Esophagus muscularis mucosa (tissue), 4 donors: ENCODE results near the gene KBTBD12. TPM values are rescaled to one million over a fixed set of nuclear protein-coding genes. Genes with fewer than 3 reads are reported as not detected.

Experiments
- DNase-seq: peaks from one replicate; pipeline ENCODE4 v3.0.0-alpha.2; 2017; ENCODE audit errors: extremely low spot score
- H3K27ac ChIP-seq, 4 donors: fragments of 200-600 bp; sonication (generic); replicated peaks in 1 of 4; 1 replicate in 3 of 4; 2 replicates in 1 of 4; pipeline ENCODE4 v1.5.1; 2016 to 2019; ENCODE audit warnings: mild to moderate bottlenecking in 1 of 4
- H3K27me3 ChIP-seq, 4 donors: fragments of 200-600 bp; sonication (generic); one replicate each; pipeline versions ENCODE4 v1.5.1 to v1.6.0; 2016 to 2019
- H3K36me3 ChIP-seq, 4 donors: fragments of 200-600 bp; sonication (generic); one replicate each; pipeline ENCODE4 v1.5.1; 2016 to 2019
- H3K4me1 ChIP-seq, 4 donors: fragments of 200-600 bp; sonication (generic); one replicate each; pipeline ENCODE4 v1.5.1; 2016 to 2019
- H3K4me3 ChIP-seq, 4 donors: fragments of 200-600 bp; sonication (generic); 1 replicate in 2 of 4; 2 replicates in 2 of 4; pipeline ENCODE4 v1.5.1; 2016 to 2019; ENCODE audit warnings: mild to moderate bottlenecking in 4 of 4, moderate library complexity in 1 of 4
- H3K9me3 ChIP-seq, 4 donors: fragments of 200-600 bp; sonication (generic); 1 replicate in 3 of 4; 2 replicates in 1 of 4; pipeline ENCODE4 v1.5.1; 2016 to 2019
- EP300 ChIP-seq: sonication (generic); formaldehyde crosslinking; IDR thresholded peaks from one replicate; pipeline ENCODE4 v1.6.1; 2017; ENCODE audit warnings: antibody characterized with exemption
- POLR2A ChIP-seq: fragments of 450-650 bp; IDR thresholded peaks from one replicate; pipeline ENCODE4 v1.6.1; 2017; ENCODE audit warnings: antibody characterized with exemption, moderate library complexity, mild to moderate bottlenecking, low read depth
- POLR2AphosphoS5 ChIP-seq, 2 donors: sonication (generic); formaldehyde crosslinking; IDR thresholded peaks; one replicate each; pipeline ENCODE4 v1.6.1; 2017; ENCODE audit warnings: antibody characterized with exemption in 2 of 2
- WGBS: methylation state at CpG from one replicate; pipeline ENCODE4 v1.1.5; 2018; 5-methylcytosine and 5-hydroxymethylcytosine counted together
- intact Hi-C: fragments of 100-400 bp; cut with DNase I; formaldehyde crosslinking; loops from one replicate; pipeline ENCODE4 v1.15.1; 2023
- total RNA-seq, 4 donors: library from RNA; depleted of rRNA; stranded (reverse); fragments of >200 nt; gene quantifications; one replicate each; pipeline versions ENCODE4 v1.1.0 to v1.2.1, GENCODE V29; 2016
- TF ChIP-seq, protein P1 (sequence below), 3 experiments: fragments of 200-600 bp in 2 of 3; fragments of 450-650 bp in 1 of 3; sonication (generic) in 2 of 3; IDR thresholded peaks; one replicate each; pipeline ENCODE4 v1.5.1; 2017 to 2019; ENCODE audit warnings: antibody characterized with exemption in 3 of 3, mild to moderate bottlenecking in 2 of 3, moderate library complexity in 1 of 3

KBTBD12 gene
- total RNA-seq, 4 donors from 2014 or later = 3.8 to 6.0 (median 4.7) TPM

GRCh38 chr3:127894481-127894880 lies 20.6 kb upstream of the KBTBD12 start:
- no peak overlapping the region for H3K27ac ChIP-seq
- H3K27me3 ChIP-seq = no peaks in the 10 kb centered on the region
- intact Hi-C loops = no loop called here
- DNase-seq = no peak
- H3K36me3 ChIP-seq = no peaks in the 10 kb centered on the region
- peaks cover 0 to 12% (median 8%) of the 10 kb centered on the region in 4 donors for H3K9me3 ChIP-seq
- no peak overlapping the region for H3K4me3 ChIP-seq
- WGBS = 86% methylated on average over 3 of the region's 3 CpGs
- no peaks in the 10 kb centered on the region for H3K4me1 ChIP-seq
- TF ChIP-seq POLR2AphosphoS5 (IDR thresholded peaks at IDR 0.05) = no peak

DNA sequence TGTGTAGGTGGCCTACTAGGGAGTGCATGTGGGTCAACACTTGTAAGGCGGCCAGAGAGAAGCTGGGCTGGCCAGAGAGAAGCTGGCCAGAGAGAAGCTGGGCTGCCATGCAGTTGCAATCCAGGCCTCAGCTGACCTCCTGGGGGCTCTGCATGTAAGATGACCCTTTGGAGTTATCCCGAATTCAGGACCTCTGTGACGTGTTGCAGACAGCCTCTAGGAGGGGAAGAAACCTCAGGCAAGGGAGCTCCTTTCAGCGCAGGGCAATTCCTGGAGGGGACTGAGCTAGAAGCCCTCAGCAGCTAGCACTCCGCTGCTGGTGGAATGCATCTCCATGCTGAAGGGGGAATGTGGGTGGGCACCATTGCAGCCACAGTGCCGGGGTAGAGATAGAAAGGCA lies 15.8 kb upstream of the KBTBD12 start:
- H3K4me1 ChIP-seq = no peaks in the 10 kb centered on the region
- TF ChIP-seq EP300 = no peak
- TF ChIP-seq POLR2A = no peak
- no peaks in the 10 kb centered on the region for H3K27me3 ChIP-seq
- no peaks in the 10 kb centered on the region for H3K36me3 ChIP-seq
- no peaks in the 10 kb centered on the region for H3K9me3 ChIP-seq
- no peak overlapping the region for H3K27ac ChIP-seq
- intact Hi-C loops = no loop called here
- no peak for DNase-seq
- WGBS = 84% methylated on average over 6 of the region's 6 CpGs
- H3K4me3 ChIP-seq = no peak overlapping the region

GRCh38 chr3:127899766-127900165 lies 15.3 kb upstream of the KBTBD12 start:
- H3K27me3 ChIP-seq = no peaks in the 10 kb centered on the region
- H3K27ac ChIP-seq = no peak overlapping the region
- 80% methylated on average over 3 of the region's 3 CpGs for WGBS

GRCh38 chr3:127900536-127900935 lies 14.5 kb upstream of the KBTBD12 start:
- DNase-seq = no peak
- no peak overlapping the region for H3K4me3 ChIP-seq
- H3K36me3 ChIP-seq = no peaks in the 10 kb centered on the region
- intact Hi-C loops = no loop called here
- no peak overlapping the region for H3K27ac ChIP-seq
- H3K4me1 ChIP-seq = no peaks in the 10 kb centered on the region
- TF ChIP-seq POLR2AphosphoS5 (IDR thresholded peaks at IDR 0.05) (no peak), EP300 (no peak), POLR2A (no peak)
- TF ChIP-seq, protein P1, sequence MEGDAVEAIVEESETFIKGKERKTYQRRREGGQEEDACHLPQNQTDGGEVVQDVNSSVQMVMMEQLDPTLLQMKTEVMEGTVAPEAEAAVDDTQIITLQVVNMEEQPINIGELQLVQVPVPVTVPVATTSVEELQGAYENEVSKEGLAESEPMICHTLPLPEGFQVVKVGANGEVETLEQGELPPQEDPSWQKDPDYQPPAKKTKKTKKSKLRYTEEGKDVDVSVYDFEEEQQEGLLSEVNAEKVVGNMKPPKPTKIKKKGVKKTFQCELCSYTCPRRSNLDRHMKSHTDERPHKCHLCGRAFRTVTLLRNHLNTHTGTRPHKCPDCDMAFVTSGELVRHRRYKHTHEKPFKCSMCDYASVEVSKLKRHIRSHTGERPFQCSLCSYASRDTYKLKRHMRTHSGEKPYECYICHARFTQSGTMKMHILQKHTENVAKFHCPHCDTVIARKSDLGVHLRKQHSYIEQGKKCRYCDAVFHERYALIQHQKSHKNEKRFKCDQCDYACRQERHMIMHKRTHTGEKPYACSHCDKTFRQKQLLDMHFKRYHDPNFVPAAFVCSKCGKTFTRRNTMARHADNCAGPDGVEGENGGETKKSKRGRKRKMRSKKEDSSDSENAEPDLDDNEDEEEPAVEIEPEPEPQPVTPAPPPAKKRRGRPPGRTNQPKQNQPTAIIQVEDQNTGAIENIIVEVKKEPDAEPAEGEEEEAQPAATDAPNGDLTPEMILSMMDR (IDR thresholded peaks at IDR 0.05) = no peak
- H3K27me3 ChIP-seq = no peaks in the 10 kb centered on the region
- H3K9me3 ChIP-seq = no peaks in the 10 kb centered on the region
- 92% methylated on average over 5 of the region's 5 CpGs for WGBS

More at GRCh38 chr3:127899766-127900165, 15.3 kb upstream of the KBTBD12 start:
- no peak for DNase-seq
- H3K4me3 ChIP-seq = no peak overlapping the region
- H3K36me3 ChIP-seq = no peaks in the 10 kb centered on the region
- intact Hi-C loops = no loop called here
- no peaks in the 10 kb centered on the region for H3K9me3 ChIP-seq
- H3K4me1 ChIP-seq = no peaks in the 10 kb centered on the region
- TF ChIP-seq POLR2A (no peak), POLR2AphosphoS5 (IDR thresholded peaks at IDR 0.05) (no peak), EP300 (no peak)
- TF ChIP-seq, protein P1 (IDR thresholded peaks at IDR 0.05) = no peak

GRCh38 chr3:127902486-127902885 lies 12.5 kb upstream of the KBTBD12 start:
- intact Hi-C loops = no loop called here
- H3K9me3 ChIP-seq = no peaks in the 10 kb centered on the region
- no peak for DNase-seq
- TF ChIP-seq POLR2A (no peak), EP300 (no peak), POLR2AphosphoS5 (IDR thresholded peaks at IDR 0.05) (no peak)
- TF ChIP-seq, protein P1 (IDR thresholded peaks at IDR 0.05) = no peak
- H3K27ac ChIP-seq = no peak overlapping the region
- H3K27me3 ChIP-seq = no peaks in the 10 kb centered on the region
- no peaks in the 10 kb centered on the region for H3K4me1 ChIP-seq
- 79% methylated on average over 6 of the region's 6 CpGs for WGBS
- H3K4me3 ChIP-seq = no peak overlapping the region
- no peaks in the 10 kb centered on the region for H3K36me3 ChIP-seq

DNA sequence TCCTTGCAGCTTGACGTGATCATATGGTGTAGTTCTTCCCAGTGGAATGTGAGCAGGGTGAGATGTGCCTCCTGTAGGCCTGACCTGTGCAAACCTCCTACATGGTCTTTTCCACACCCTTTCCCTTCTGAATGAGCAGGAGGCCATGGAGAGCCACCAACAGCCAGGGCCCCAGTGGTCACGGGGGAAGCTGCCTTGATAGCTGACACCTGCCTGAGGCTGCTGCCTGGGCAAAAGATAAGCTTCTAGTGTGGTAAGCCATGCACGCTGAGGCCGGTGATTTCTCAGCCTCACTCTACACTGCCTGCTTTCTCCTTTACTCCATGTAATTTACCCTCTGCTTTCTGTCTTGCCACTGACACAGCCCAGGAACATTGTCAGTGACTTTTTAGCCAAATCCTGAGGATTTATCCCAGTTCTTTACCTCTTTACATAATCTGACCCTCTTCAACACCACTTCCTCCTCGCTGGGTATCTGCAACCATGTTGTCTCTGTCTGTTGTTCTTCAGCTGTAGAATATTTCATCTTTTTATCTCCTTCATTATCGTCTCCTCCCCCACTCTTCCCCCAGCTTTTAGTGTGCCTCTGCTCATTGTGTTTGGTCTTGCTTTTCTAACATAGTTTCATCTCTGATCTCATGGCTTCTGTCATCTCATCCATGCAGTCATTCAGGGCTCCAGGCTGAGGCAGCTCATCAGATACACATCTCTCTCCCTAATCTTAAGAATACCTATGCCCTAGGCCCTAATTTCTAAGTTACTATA lies 11.2 kb upstream of the KBTBD12 start:
- DNase-seq = no peak
- no peaks in the 10 kb centered on the region for H3K9me3 ChIP-seq
- no peaks in the 10 kb centered on the region for H3K36me3 ChIP-seq
- no peaks in the 10 kb centered on the region for H3K27me3 ChIP-seq
- H3K4me1 ChIP-seq = no peaks in the 10 kb centered on the region
- no peak for TF ChIP-seq EP300
- TF ChIP-seq, protein P1 (IDR thresholded peaks at IDR 0.05) = no peak
- intact Hi-C loops = no loop called here
- no peak overlapping the region for H3K4me3 ChIP-seq
- no peak overlapping the region for H3K27ac ChIP-seq
- 88% methylated on average over 6 of the region's 6 CpGs for WGBS
